Measurements from ENCODE around the gene ARAF.
A peak's percentile ranks its signal among the peaks of the same experiment; 100 is the strongest.

The ARAF gene

GRCh38 chrX:47564438-47565085 lies 3.6 kb downstream of the ARAF start:
- DNase-seq, result no peak

- no peak for DNase-seq
Observed at GRCh38 chrX:47566841-47567240, 5.8 kb downstream of the ARAF start.

- DNase-seq, result peak in 1 of 2 experiments; percentile 32
Observed at GRCh38 chrX:47568656-47569295, 7.8 kb downstream of the ARAF start.

- DNase-seq, result no peak
Observed at GRCh38 chrX:47570794-47571193, 9.8 kb downstream of the ARAF start.

GRCh38 chrX:47571215-47571614 lies 10.2 kb downstream of the ARAF start:
- DNase-seq, result no peak

GRCh38 chrX:47571896-47572295 lies 10.9 kb downstream of the ARAF start:
- DNase-seq, result no peak

- no peak for DNase-seq
Observed at GRCh38 chrX:47572773-47573340, 11.9 kb downstream of the ARAF start.

GRCh38 chrX:47573341-47574075 lies 12.5 kb downstream of the ARAF start:
- no peak for DNase-seq

GRCh38 chrX:47574076-47574546 lies 13.1 kb downstream of the ARAF start:
- no peak for DNase-seq

GRCh38 chrX:47574547-47575301 lies 13.7 kb downstream of the ARAF start:
- no peak for DNase-seq

GRCh38 chrX:47576021-47576898 lies 15.3 kb downstream of the ARAF start:
- DNase-seq, result no peak

- no peak for DNase-seq
Observed at GRCh38 chrX:47577424-47577823, 16.4 kb downstream of the ARAF start.

GRCh38 chrX:47577901-47578300 lies 16.9 kb downstream of the ARAF start:
- DNase-seq, result no peak

- DNase-seq, result no peak
Observed at GRCh38 chrX:47578692-47579091, 17.7 kb downstream of the ARAF start.

- DNase-seq, result no peak
Observed at GRCh38 chrX:47579537-47579936, 18.5 kb downstream of the ARAF start.

GRCh38 chrX:47581731-47582647 lies 21.0 kb downstream of the ARAF start, which contains the start of gene TIMP1:
Gene TIMP1, plus strand, starts transcription at chrX:47582436. Its CDS starts 980 bp downstream, at chrX:47583416.
- DNase-seq, result no peak

- no peak for DNase-seq
Observed at GRCh38 chrX:47583240-47583861, 22.3 kb downstream of the ARAF start.

GRCh38 chrX:47584714-47585113 lies 23.7 kb downstream of the ARAF start:
- DNase-seq, result no peak

- no peak for DNase-seq
Observed at GRCh38 chrX:47585273-47585672, 24.3 kb downstream of the ARAF start.
